MG63 (cell line): ENCODE data around the gene ADRM1. TPM values are rescaled to one million over a fixed set of nuclear protein-coding genes. Genes with fewer than 3 reads are reported as not detected.

Source experiments
- DNase-seq: peaks from one replicate; pipeline ENCODE4 v3.0.0-alpha.2; 2020
- H3K27me3 ChIP-seq: fragments of 250-450 bp; sonication (Bioruptor Pico); 2 replicates; pipeline ENCODE4 v1.5.1; 2020; ENCODE audit warnings: mild to moderate bottlenecking, moderate library complexity
- H3K36me3 ChIP-seq: fragments of 250-450 bp; sonication (Bioruptor Pico); 2 replicates; pipeline ENCODE4 v1.5.1; 2020; ENCODE audit warnings: mild to moderate bottlenecking, moderate library complexity
- H3K4me3 ChIP-seq: fragments of 250-450 bp; sonication (Bioruptor Pico); 2 replicates; pipeline ENCODE4 v1.5.1; 2020; ENCODE audit warnings: mild to moderate bottlenecking, moderate library complexity
- H3K9me3 ChIP-seq: fragments of 250-450 bp; sonication (Bioruptor Pico); 2 replicates; pipeline ENCODE4 v1.5.1; 2020; ENCODE audit warnings: mild to moderate bottlenecking, moderate library complexity
- total RNA-seq: library from RNA; depleted of rRNA; stranded (reverse); fragments of >200 nt; shearing (Covaris generic); gene quantifications from 2 replicates; pipeline ENCODE4 v1.2.3, GENCODE V29; 2014; ENCODE audit warnings: low replicate concordance

ADRM1 gene
- total RNA-seq, 1 experiment from 2014 or later, result 328 TPM

DNA sequence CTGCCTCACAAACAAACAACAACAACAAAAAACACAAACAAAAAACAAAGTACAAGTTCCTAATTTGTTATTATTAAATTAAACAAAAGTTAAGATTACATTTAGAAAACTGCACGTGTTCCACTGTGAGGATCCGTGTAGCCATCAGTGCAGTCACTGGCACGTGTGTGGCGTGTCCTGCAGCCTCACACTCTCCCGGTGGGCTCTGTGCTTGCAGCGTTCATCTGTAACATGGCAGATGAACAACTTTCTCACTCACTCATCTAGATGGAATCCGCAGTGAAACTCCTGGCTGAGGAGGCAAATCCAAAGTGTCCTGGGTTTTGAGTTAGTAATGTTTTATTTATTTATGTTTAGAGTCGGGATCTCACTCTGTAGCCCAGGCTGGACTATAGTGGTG, 12.9 kb upstream of the ADRM1 start:
- no peak for DNase-seq
- H3K27me3 ChIP-seq, result no peaks in the 10 kb centered on the region
- H3K4me3 ChIP-seq, result no peak overlapping the region
- H3K9me3 ChIP-seq, result no peaks in the 10 kb centered on the region
- H3K36me3 ChIP-seq, result peaks cover 43% of the 10 kb centered on the region

DNA sequence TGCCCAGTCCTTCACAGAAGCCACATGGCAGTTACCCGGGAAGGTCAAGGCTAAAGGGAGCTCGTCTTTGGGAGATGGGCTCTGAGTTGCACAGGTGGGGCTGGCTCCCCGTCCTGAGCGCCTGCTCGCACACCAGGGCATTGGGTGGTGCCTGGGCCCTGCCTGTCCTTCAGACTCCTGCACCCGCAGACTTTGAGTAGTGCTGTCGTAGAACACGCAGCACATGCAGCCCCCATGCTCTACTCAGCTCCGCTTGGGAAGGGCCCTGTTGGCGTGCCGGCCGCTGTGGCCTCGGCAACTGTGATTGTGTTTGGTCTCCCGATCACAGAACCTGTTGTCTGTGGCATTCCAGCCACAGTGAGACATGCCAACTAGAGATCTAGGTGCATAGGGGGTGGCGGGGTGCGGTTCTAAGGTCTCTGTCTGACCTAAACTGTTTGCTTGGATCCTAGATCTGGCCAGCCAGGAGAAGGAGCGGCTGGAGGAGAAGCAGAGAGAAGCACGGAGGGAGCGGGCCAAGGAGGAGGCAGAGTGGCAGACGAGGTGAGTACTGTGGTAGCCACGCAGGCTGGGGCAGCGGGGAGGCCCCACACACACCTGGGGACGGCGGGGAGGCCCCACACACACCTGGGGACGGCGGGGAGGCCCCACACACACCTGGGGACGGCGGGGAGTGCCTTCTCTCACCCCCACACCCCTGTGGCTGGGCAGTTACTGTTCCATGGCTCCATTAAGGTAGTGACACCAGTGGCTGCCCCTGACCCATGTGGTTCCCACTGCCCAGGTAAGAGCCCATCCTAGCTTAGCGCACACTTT, 11.3 kb upstream of the ADRM1 start:
- peaks cover 47% of the 10 kb centered on the region for H3K36me3 ChIP-seq
- no peak for DNase-seq
- H3K4me3 ChIP-seq, result no peak overlapping the region
- H3K9me3 ChIP-seq, result no peaks in the 10 kb centered on the region
- no peaks in the 10 kb centered on the region for H3K27me3 ChIP-seq

DNA sequence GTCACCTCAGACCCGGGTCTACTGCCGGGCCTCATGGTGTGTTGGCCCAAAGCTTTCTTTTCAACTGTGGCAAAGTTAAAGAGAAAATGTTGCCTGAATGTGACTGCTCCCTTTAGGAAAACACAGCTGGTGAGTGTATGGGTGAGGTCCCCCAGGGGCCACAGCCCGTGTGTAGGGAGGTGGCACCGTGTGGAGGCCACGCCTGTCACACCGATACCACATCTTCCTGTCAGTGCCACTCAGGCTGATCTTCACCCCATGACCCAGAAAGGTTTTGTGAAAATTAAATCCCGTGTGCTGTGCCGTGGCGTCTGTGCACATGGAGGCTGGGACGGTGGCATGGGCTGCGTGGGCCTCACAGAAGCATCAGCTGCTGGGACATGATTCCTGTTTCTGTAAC, 10.7 kb upstream of the ADRM1 start:
- no peak overlapping the region for H3K4me3 ChIP-seq
- H3K9me3 ChIP-seq, result no peaks in the 10 kb centered on the region
- no peak for DNase-seq
- H3K27me3 ChIP-seq, result no peaks in the 10 kb centered on the region
- peaks cover 42% of the 10 kb centered on the region for H3K36me3 ChIP-seq

DNA sequence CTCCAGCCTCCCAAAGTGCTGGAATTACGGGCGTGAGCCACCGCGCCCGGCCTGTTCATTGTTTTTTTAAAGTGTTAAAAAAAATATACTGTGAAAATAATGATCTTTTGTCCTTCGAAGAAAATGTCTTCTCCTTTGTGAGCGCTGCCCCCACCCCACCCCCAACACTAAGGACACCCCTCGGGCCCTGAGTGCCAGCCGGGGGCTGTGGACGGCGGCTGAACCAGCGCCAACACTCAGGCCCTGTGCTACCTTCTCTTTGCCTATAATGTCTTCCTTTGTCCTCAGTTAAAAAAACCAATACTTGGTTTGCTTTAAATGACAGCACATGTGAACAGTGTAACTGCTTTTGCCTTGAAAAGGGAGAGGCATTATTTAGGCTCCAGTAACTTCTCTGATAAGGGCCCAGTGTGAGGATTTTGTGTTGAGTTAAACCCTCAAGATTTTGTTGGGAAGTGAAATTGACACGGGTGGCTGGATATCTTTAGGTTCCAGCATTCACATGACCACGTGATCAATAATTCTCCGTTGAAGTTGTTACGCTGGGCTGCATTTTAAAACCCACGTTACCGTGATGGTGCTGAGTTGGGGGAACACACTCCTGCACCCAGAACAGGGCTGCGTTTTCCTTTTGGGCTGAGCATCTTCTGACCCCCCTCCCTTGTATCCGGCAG, 9.5 kb upstream of the ADRM1 start:
- Histone ChIP-seq H3K9me3 (no peaks in the 10 kb centered on the region), H3K36me3 (peaks cover 42% of the 10 kb centered on the region), H3K4me3 (no peak overlapping the region), H3K27me3 (no peaks in the 10 kb centered on the region)
- DNase-seq, result no peak

DNA sequence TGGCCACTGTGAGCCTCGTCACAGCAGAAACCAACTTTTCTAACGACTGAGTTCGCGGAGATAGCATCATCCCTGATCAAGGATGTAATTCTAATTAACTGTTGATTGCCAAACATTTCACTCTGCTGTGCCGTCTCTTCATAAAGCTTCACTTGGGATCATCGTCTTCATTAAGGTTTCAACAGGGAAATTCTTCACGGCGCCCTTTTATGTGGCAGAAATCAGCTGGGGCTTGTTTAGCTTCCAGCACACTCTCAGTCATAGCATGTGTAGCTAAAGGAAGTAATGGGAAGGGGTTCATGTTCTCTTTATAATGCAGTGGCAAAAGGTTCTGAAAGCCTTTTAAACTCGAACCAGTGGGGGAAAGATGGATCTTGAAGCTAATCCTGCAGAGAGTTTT, 8.9 kb upstream of the ADRM1 start:
- Histone ChIP-seq H3K27me3 (no peaks in the 10 kb centered on the region), H3K9me3 (no peaks in the 10 kb centered on the region), H3K36me3 (peaks cover 42% of the 10 kb centered on the region), H3K4me3 (no peak overlapping the region)
- no peak for DNase-seq

DNA sequence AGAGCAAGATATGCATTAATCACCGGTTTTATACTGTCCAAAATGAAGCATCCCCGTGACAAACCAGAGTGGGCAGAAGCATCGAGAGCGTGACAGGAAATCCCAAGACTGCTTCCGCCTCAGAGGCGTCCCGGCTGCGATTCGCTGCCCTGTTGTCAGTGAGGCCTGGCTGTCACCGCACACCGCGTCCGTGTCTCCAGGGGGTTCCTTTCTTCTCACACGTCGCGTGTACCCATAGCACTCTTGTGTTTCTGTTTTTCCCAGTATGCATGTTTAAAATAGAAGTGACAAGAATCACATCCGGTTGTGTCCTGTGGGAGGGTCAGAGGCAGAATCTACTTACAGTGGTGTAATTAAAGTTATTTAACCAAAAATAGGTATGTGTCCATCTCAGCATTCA, 8.3 kb upstream of the ADRM1 start:
- H3K4me3 ChIP-seq, result no peak overlapping the region
- H3K27me3 ChIP-seq, result no peaks in the 10 kb centered on the region
- no peak for DNase-seq
- no peaks in the 10 kb centered on the region for H3K9me3 ChIP-seq
- H3K36me3 ChIP-seq, result peaks cover 42% of the 10 kb centered on the region

DNA sequence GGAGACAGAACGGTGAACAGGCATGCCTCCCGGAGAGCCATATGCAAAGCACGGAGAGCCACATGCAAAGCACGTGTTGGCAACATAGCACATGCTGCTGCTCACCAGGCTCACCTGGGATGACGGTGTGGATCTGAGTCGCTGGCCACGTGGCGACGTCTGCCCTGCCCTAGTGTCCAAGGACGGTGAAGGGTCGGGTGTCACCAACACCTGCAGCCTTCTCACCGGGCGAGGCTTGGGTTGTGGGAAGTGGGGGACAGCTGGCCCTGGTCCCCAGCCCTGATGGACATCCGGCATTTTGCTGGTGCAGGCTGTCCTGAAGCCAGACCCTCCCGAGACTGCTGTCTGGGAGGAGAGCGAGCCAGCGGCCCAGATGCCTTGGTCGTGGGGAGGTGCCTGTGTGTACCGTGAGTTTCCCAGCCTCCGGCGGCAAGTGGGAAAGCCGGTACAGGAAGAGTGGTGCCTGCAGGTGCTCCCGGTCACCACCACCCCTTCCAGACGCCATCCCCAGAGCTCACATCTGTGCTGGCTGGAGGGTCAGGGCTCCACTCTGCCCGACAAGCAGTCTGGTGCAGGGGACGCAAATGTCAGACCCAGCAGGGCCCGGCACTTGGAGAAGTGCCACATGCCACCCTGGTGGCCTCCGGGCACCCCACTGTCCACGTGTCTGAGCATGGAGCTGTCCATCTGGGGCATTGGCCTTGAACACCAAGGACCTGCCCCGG, 5.9 kb upstream of the ADRM1 start:
- Histone ChIP-seq H3K36me3 (peaks cover 34% of the 10 kb centered on the region), H3K9me3 (no peaks in the 10 kb centered on the region), H3K4me3 (no peak overlapping the region), H3K27me3 (no peaks in the 10 kb centered on the region)
- DNase-seq, result no peak

DNA sequence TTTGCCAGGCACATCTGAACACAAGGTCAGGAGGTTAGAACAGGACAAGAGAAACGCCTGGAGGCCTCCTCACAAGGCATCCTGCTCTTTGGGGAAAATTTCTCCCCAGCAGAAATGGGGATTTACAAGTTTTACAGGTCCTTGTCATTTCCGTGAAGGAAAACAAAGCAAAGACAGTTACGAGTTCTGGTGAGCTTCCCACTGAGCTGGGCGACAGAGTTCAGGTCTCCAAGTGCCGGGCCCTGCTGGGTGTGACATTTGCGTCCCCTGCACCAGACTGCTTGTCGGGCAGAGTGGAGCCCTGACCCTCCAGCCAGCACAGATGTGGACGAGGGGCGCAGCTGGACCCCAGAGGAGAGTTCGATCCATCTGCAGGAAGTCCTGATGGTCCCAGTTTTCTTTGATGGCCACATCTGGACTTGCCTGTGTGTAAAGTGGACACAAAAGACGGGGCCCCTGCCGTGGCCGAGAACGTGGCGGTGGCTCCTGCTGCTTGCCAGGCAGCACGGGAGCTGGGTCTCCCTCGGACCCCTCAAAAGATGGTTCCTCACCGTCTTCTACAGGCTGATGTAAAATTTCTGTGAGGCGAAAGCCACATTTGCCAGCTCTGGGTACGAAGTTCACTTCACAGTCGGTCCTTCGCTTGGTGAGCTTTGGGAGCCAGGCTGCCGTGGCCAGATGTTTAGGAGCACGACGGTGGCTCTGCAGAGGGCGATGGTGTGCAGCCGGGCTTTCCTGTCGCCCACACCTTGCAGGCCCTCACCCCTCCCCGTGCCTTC, 5.2 kb upstream of the ADRM1 start:
- H3K27me3 ChIP-seq, result no peaks in the 10 kb centered on the region
- H3K9me3 ChIP-seq, result no peaks in the 10 kb centered on the region
- DNase-seq, result no peak
- H3K36me3 ChIP-seq, result peaks cover 29% of the 10 kb centered on the region
- H3K4me3 ChIP-seq, result no peak overlapping the region

DNA sequence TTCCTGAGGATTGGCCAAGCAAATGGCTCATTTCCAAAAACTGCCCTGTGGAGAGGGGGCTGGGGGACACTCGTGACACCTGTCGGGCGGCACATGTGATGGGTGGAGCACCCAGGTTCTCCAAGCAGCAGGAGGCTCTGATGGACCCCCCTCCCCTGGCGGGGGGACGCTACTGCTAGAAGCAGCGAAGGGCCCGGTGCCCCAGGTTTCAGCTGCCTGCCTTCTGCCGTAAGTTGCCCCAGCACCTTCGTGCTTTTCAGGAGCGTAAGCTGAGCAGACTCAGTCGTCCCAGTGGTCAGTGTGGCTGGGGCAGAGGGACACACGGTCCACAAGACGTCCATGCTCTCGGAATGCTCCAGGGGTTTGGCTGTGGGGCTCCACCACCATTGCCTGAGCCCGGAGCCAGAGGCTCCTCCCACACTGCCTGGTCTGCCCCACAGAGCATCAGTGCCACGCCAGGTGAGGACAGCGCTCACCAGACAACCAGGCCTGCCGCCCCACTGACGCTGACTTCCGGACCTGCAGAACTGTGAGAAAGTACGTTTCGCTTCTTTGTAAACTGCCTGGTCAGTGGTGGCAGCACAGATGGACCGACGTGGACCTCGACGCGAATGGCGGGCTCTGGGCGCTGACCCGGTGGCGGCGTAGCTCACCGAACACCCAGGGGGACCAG, 4.1 kb upstream of the ADRM1 start:
- Histone ChIP-seq H3K36me3 (peaks cover 29% of the 10 kb centered on the region), H3K4me3 (no peak overlapping the region), H3K27me3 (no peaks in the 10 kb centered on the region), H3K9me3 (no peaks in the 10 kb centered on the region)
- DNase-seq, result no peak

DNA sequence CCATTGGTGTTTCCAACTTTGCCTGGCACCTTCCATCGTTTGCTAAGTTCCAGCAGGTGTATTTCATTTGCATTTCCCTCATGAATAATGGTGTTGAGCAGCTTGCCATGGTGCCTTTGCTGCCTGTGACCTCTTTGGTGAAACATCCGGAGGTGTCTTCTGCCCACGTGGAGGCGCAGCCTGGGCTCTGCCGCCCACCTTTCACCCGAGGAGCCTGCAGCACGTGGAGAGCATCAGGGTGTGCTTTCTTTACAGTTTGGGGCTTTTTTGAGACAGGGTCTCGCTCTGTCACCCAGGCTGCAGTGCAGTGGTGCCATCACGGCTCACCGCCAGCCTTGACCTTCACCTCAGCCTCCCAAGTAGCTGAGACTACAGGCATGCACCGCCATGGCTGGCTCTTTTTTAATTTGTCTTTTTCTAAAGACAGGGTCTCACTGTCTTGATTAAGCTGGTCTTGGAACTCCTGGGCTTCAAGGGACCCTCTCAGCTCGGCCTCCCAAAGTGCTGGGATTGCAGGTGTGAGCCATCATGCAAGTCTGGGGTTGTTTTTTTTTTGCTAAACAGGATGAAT, 3.0 kb upstream of the ADRM1 start:
- Histone ChIP-seq H3K4me3 (no peak overlapping the region), H3K36me3 (peaks cover 30% of the 10 kb centered on the region), H3K9me3 (no peaks in the 10 kb centered on the region), H3K27me3 (no peaks in the 10 kb centered on the region)
- DNase-seq, result no peak

DNA sequence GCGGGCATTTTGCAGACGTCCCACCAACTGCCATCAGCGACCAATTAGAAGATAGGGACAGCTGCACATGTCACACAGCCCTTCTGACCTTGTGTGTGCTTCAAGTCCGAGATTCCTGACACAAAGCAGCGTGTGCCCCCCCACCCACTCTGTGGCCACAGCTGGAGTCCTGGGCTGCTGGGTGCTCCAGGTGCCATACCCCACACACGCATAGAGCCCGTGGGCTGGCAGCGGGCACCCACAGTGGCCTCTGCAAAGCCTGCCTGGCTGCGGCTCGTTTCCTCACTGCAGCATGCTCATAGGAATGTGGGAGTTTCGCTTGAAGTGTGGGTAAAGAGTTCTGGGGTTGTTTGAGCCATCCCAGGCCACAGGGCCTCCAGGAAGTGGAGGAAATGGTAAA, 2.5 kb upstream of the ADRM1 start:
- Histone ChIP-seq H3K4me3 (no peak overlapping the region), H3K9me3 (no peaks in the 10 kb centered on the region), H3K27me3 (no peaks in the 10 kb centered on the region), H3K36me3 (peaks cover 33% of the 10 kb centered on the region)
- DNase-seq, result no peak

DNA sequence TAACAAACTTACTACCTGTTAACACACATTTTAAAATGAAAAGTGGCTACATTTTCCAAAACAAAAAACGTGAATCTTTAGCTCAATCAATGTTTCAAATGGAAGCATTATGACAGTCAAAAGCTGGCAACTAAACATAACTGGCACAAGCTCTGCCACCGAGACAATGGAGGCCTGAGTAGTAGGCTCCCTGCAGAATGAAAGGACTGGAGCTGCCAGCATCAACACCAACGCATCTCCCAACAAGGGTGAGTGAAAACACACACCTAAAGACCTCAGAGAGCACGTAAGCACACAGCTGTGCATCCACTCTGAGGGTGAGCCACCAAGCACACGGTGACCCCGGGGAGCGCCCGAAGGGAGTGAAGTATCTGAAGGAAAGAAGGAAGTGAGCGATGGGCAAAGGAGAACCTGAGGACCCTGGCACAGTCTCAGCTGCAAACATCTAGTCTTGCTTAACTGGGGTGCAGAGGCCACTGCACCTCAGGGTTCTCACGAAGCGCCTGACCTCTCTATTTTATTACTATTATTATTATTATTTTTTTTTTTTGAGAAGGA, 1.6 kb upstream of the ADRM1 start:
- Histone ChIP-seq H3K9me3 (no peaks in the 10 kb centered on the region), H3K36me3 (peaks cover 33% of the 10 kb centered on the region), H3K27me3 (no peaks in the 10 kb centered on the region), H3K4me3 (no peak overlapping the region)
- DNase-seq, result no peak

DNA sequence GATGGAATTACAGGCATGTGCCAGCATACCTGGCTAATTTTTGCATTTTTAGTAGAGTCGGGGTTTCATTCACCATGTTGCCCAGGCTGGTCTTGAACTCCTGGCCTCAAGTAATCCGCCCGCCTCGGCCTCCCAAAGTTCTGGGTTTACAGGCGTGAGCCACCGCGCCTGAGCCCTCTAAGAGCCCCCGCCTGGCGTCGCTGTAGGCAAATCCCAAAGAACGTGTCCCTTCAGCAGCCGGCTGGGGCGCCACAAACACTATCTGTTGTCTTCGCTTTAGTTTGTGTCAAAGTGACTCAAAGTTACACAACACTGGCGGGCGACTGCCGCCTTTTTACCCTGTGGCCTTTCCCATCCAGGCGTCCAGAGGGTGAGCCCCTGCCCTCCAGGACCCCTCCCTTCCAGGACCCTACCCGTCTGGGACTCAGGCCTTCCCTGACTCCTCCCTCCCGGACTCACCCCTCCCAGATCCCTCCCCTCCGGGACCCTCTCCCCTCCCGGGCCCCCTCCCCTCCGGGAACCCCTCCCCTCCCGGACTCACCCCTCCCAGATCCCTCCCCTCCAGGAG, 940 bp upstream of the ADRM1 start:
- H3K9me3 ChIP-seq, result no peaks in the 10 kb centered on the region
- no peaks in the 10 kb centered on the region for H3K27me3 ChIP-seq
- peaks cover 37% of the 10 kb centered on the region for H3K36me3 ChIP-seq
- peak overlapping the region; percentile 86 for H3K4me3 ChIP-seq
- DNase-seq, result peak; percentile 94

DNA sequence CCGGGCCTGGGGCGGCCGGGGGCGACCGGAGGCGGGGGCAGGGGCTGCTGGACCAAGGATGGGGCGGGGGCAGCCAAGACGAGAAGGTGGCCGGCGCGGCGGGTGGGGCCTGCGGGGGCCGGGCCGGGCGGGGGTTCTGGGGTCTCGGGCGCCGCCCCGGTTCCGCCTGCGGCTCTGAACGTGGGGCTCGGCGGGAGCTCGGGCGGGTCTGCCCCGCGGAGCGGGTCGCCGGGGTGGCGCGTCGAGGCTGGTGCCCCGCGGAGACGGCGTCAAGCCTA, 204 bp downstream of the ADRM1 start:
- Histone ChIP-seq H3K4me3 (peak overlapping the region; percentile 86), H3K36me3 (peaks cover 48% of the 10 kb centered on the region), H3K9me3 (no peaks in the 10 kb centered on the region), H3K27me3 (no peaks in the 10 kb centered on the region)
- DNase-seq, result no peak

DNA sequence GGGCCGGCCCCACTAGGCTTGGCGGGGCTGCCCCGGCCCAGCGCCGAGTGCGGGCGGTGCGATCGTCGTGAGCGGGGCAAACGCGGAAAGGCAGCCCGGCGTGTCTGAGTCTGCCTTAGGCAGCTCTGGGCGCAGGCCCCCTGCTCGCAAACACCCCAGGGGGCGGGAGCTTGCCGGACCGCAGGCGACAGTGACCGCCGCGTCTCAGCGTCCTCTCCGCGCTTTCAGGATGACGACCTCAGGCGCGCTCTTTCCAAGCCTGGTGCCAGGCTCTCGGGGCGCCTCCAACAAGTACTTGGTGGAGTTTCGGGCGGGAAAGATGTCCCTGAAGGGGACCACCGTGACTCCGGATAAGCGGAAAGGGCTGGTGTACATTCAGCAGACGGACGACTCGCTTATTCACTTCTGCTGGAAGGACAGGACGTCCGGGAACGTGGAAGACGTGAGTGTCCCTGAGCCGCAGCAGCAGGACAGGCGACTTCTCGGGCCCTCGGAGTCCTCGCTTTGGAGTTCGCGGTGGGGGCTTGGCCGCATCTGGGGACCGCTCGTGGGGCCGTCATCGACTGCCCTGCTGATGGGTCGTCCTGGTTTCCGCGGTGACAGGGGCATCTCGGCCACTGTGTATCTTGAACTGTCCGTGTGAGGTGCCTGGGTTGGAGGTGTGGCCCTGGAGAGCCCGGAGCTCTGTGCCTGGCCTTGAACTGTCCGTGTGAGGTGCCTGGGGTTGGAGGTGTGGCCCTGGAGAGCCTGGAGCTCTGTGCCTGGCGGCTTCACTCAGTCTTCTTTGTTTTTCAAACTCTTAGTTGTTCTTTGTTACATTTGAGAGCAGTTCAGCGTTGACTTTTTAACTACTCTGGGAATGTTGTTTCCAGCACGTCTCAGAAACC, 786 bp downstream of the ADRM1 start:
- DNase-seq, result peak; percentile 26
- Histone ChIP-seq H3K9me3 (no peaks in the 10 kb centered on the region), H3K27me3 (no peaks in the 10 kb centered on the region), H3K36me3 (peaks cover 54% of the 10 kb centered on the region), H3K4me3 (peak overlapping the region; percentile 86)
